GM21447 (cell line): Measurements from ENCODE around the gene PTPRG.

Source experiments
- ATAC-seq: cut with Tn5 transposase; IDR thresholded peaks from one replicate; pipeline ENCODE4 v1.9.1; 2021; ENCODE audit not compliant: unreplicated experiment

Gene PTPRG

GRCh38 chr3:62242831-62243509 lies 681.6 kb downstream of the PTPRG start:
- no peak for ATAC-seq

GRCh38 chr3:62246094-62246493 lies 684.7 kb downstream of the PTPRG start:
- ATAC-seq: no peak

DNA sequence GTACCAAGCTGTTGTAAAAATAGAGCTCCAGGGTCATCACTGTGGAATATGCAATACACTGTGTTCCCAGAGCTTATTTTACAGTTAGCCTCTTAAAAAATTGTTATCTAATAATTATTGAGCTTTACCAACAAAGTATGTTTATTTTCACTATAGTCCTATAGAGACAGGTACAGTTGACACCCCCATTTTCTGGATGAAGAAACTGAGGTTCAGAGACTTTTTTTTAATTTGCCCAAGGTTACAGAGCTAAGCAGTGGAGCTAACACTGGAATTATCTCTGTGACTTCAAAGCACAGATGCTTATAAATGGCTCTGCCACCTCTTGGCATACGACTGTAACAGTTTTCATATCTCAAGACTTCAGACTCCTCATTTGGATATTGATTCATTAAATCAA lies 685.6 kb downstream of the PTPRG start:
- no peak for ATAC-seq

GRCh38 chr3:62248734-62249483 lies 687.5 kb downstream of the PTPRG start:
- no peak for ATAC-seq

DNA sequence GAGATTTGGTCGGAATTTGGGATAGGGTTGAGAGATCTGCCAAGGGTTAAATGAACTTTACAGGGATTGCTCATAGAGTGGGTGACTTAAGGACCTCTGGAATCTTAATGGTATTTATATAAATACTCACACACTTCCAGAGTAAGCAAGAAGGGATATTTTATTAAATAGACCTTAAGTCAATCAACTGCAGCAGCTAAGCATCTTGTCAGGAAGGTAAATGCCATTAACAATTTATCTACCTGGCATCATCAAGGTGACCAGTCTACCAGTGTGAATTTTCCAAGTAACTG lies 688.1 kb downstream of the PTPRG start:
- ATAC-seq: no peak

DNA sequence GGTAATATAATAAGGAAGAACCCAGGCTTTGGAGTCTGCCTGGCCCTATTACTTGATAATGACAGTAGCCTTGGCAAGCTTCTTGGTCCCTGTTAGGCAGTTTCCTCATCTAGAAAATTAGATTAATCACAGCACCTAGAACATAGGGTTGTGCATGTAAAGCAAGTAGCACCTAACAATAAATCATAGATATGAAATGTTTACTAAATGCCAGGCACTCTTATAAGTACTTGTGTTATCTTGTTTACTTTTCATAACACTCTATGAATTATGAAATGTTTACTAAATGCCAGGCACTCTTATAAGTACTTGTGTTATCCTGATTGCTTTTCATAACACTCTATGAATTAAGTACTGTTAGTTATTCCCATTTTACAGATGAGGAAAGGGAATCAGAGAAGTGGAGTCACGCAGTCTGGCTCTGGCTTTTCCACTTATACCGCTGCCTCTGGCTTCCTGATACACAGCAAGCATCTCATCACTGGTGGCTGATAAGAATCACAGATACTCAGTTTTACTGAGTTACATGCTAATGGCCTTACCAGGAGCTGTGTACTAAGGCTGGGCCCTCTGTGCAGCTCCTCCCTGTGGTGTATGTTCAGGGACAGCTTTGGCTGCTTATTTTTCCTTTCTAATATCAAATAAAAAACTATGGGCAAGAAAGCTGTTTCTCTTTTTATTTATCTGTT lies 688.6 kb downstream of the PTPRG start:
- no peak for ATAC-seq

- no peak for ATAC-seq
These were observed 691.2 kb downstream of the PTPRG start for GRCh38 chr3:62252438-62253157.

DNA sequence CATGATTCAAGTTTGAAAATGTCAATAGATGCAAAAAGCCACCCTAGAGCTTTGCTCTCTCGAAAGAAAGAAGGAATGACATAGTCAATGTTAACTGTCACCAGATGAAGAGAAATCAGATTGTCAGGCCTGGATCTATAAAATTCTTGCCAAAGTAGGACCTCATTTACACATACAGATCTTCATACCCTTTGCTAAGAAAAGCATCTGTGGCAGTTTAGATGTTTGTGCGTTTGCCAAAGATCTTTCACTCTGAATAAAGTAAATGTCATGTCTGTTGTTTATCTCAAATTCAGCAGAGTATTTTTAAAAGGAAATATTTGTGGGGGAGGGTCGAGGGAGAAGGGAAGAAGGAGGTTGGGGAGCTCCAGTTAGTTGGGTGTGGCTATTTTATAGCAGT lies 692.6 kb downstream of the PTPRG start:
- ATAC-seq: no peak

GRCh38 chr3:62255758-62256157 lies 694.4 kb downstream of the PTPRG start:
- ATAC-seq: no peak

DNA sequence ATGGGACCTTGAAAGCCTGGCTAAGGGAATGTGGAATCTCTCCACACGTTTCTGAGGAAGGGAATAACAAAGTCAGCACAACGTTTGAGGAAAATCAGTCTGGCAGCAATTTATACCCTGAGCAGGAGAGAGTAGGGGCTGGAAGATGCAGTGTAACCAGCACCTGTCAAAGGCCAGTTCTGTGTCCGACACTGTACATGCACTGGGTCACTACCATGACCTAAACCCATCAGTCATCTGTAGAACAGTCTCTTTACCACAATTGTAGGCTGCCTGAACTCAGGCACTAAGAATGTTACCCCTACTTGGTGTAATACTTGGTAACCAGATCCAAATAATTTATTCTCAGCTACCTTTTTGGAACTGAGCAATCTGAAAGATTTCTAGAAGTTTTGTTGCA lies 698.6 kb downstream of the PTPRG start:
- ATAC-seq: no peak

DNA sequence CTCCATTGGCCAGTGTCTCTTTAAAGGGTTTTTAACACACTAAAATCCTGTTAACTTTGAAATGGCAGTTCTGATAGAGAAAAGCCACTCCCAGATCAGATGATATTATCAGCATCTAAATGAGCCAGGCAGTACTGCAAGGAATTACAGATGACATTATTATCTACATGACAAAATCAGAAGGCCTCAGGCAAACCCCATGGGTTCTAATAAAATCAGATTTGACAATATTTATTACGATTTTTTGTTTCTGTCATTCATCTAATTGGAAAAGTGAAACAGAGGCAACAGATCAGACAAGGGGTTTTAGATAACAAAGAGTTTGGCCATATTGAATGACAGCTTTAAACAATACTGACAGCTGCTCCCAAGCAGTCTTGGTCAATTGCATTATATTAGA lies 699.3 kb downstream of the PTPRG start:
- no peak for ATAC-seq

- ATAC-seq: no peak
These were observed 699.8 kb downstream of the PTPRG start for GRCh38 chr3:62261121-62261520.

DNA sequence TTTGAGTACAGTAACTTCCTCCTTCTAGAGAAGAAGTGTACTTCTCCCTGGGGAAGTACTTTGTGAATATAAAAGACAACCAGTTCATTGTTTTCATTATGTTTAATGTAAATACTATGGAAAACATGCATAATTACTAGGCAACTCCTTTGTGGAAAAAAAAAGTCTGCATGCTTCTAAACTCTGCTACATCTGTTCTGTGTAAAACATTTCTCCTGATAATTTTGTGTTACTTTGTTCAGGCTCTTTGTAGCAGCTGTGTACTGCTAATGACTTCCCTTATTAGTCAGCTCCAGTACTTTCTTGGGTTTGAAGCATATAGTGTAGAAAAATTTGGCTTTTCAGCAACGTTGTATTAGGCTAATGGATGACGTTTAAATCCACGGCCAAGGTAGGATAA lies 700.4 kb downstream of the PTPRG start:
- ATAC-seq: no peak

- no peak for ATAC-seq
These were observed 704.2 kb downstream of the PTPRG start for GRCh38 chr3:62265528-62265927.

GRCh38 chr3:62266668-62267283 lies 705.4 kb downstream of the PTPRG start:
- no peak for ATAC-seq

DNA sequence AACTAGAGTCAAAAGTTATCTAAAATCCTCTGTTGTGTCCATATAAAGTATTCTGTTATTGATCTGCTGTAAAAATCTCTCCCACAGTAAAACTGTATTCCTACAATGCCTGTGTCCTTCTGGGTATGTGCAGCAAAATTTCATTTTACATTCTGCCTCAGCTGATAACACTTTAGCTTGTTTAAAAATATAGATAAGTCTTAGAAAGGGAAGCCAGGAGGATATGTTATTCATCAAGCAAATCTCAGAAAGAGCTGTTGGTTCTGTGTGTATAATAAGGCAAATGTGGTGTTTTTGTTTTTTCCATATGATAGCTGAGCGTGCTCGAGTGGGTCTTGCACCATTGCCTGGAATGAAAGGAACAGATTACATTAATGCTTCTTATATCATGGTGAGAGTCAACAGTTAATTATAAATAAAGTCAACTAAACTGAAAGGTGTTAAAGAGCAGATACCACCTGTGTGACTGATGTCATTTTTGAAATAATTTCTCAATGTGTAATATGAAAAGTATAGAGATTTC lies 715.3 kb downstream of the PTPRG start:
- no peak for ATAC-seq

DNA sequence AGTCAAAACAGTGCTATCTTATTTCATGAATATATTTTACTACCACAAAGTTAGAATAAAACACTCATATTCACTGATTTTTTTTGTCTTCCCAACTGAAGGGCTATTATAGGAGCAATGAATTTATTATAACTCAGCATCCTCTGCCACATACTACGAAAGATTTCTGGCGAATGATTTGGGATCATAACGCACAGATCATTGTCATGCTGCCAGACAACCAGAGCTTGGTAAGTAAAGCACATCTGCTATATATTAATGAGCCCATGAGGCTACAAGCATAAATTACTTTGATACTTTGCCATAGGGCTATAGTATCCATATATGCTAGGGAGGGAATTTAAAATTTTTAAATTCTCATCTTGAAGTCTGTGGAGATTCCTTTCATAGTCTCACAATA lies 716.1 kb downstream of the PTPRG start:
- no peak for ATAC-seq

DNA sequence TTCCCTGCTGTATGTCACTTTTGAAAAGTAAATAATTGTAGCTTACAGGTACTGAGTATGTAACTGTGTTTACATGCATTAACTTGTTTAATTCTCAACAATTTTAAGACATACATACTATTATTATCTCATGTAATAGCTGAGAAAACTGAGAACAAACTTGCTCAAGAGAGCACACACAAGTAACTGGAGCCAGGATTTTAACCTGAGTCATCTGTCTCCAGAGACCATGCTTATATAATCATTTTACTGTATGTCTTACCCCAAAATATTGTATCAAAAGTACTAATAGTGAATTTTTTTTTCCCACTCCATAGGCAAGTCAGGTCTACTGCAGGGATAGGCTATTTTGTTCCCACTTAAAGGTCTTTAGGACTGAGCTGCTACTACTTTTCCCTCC lies 716.6 kb downstream of the PTPRG start:
- ATAC-seq: no peak

GRCh38 chr3:62281726-62282125 lies 720.4 kb downstream of the PTPRG start:
- ATAC-seq: no peak

DNA sequence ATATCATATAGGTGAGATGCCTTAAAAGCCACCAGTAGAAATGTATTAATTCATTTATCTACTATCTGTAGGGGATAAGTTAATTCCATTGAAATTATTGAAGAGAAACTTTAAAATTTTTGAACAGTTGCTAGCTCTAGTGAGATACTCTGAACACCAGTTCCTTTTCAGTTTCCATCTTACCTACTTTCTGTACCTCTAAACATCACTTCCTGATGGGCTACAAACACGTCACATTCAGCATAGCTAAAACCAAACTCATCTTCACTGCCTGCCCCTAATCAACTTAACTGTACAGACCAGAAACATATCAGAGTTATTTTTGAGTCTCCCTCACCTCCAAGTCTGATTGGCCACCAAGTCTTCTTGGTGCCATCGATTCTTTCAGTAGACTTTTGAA lies 723.1 kb downstream of the PTPRG start:
- no peak for ATAC-seq

DNA sequence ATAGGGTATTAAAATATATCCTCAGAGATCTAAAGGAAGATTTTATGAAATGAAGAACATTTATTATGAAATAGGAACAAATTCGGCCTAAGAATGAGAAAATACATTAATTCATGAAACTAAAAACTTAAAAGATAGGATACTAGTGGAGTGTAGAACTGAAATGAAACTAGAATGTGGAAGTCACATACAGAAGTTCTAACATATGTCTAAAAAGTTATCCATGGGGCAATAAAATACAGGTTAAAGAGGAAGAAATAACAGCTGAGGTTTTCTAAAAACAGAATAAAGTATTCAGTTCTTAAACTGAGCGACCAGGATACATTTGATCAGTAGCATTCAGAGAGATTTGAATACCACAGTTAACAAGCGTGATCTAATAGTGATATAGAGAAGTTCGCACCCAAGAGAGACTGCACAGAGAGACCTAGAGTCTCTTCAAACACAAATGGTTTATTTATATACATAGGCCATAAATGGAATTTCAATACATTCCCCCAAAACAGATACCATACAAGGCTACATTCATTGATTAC lies 726.1 kb downstream of the PTPRG start:
- ATAC-seq: no peak
